K562 (cell line): ENCODE measurements around the gene ATP5PD. TPM values are rescaled to one million over a fixed set of nuclear protein-coding genes. Genes with fewer than 3 reads are reported as not detected.
A peak's percentile ranks its signal among the peaks of the same experiment; 100 is the strongest.

Source experiments
- ELF1 ChIP-seq: fragments of 200-800 bp; sonication (Bioruptor generic); IDR thresholded peaks from 2 replicates; pipeline ENCODE4 v1.6.1; 2016; ENCODE audit warnings: missing genetic modification characterization, missing compliant biosample characterization
- ELK3 ChIP-seq: fragments of 450-650 bp; formaldehyde crosslinking; IDR thresholded peaks from 2 replicates; pipeline ENCODE4 v1.4.0; 2020; ENCODE audit warnings: mild to moderate bottlenecking
- GATAD2A ChIP-seq: fragments of 450-650 bp; IDR thresholded peaks from 2 replicates; pipeline ENCODE4 v1.6.1; 2017
- MEIS2 ChIP-seq: fragments of 450-650 bp; IDR thresholded peaks from 2 replicates; pipeline ENCODE4 v1.6.1; 2014; ENCODE audit warnings: mild to moderate bottlenecking; ENCODE audit not compliant: partially characterized antibody
- NONO ChIP-seq, 2 experiments: fragments of 200-400 bp in 1 of 2; fragments of 450-650 bp in 1 of 2; formaldehyde crosslinking in 1 of 2; IDR thresholded peaks; 2 replicates each; pipeline ENCODE4 v1.6.1; 2017; ENCODE audit warnings: low read depth in 2 of 2, mild to moderate bottlenecking in 2 of 2, moderate library complexity in 2 of 2, low read length in 1 of 2
- XRCC3 ChIP-seq: fragments of 450-650 bp; IDR thresholded peaks from 2 replicates; pipeline ENCODE4 v1.6.1; 2017; ENCODE audit warnings: mild to moderate bottlenecking, moderate library complexity
- polyA plus RNA-seq, 8 experiments: library from polyadenylated mRNA; depleted of rRNA in 4 of 8; stranded (reverse) in 5 of 8; unstranded in 3 of 8; fragments of >200 nt; fragmentation: Nextera tagmentation in 2 of 8; fragmentation: Illumina TruSeq in 1 of 8; extraction: Ambion mirVana in 2 of 8; extraction: Trizol in 1 of 8; gene quantifications; 2 replicates each; pipeline versions ENCODE4 v1.2.1 to v1.2.3, GENCODE V29; 2011 to 2014; ENCODE audit warnings: inconsistent platforms in 1 of 8, missing spikeins in 1 of 8
- total RNA-seq, 7 experiments: library from RNA; depleted of rRNA in 6 of 7; stranded (reverse); fragments of >200 nt in 6 of 7; fragmentation: Illumina TruSeq in 2 of 7; extraction: Trizol in 2 of 7; gene quantifications; 2 replicates each; pipeline versions ENCODE4 v1.2.1 to v1.2.3, GENCODE V29; 2011 to 2021; ENCODE audit warnings: low replicate concordance in 1 of 7
- TF ChIP-seq, protein P1 (sequence below): fragments of 250-450 bp; sonication (Bioruptor Pico); IDR thresholded peaks from 2 replicates; pipeline ENCODE4 v1.5.0; 2020; ENCODE audit warnings: mild to moderate bottlenecking, borderline replicate concordance
- TF ChIP-seq, protein P2 (sequence below): fragments of 200-600 bp; sonication (generic); IDR thresholded peaks from one replicate; pipeline ENCODE4 v1.6.1; 2012; ENCODE audit warnings: mild to moderate bottlenecking, low read depth, low read length, inconsistent platforms
- TF ChIP-seq, protein P3 (sequence below): fragments of 150-350 bp; conservative IDR thresholded peaks from 2 replicates; pipeline ENCODE4 v1.6.1; 2014; ENCODE audit warnings: low read length

Gene ATP5PD
- total and polyA plus RNA-seq, 9 of the 15 experiments (the other 6 are each of a cell fraction or from before 2014, with no cell fraction given), result 271 to 828 (median 432) TPM

- TF ChIP-seq, protein P1, sequence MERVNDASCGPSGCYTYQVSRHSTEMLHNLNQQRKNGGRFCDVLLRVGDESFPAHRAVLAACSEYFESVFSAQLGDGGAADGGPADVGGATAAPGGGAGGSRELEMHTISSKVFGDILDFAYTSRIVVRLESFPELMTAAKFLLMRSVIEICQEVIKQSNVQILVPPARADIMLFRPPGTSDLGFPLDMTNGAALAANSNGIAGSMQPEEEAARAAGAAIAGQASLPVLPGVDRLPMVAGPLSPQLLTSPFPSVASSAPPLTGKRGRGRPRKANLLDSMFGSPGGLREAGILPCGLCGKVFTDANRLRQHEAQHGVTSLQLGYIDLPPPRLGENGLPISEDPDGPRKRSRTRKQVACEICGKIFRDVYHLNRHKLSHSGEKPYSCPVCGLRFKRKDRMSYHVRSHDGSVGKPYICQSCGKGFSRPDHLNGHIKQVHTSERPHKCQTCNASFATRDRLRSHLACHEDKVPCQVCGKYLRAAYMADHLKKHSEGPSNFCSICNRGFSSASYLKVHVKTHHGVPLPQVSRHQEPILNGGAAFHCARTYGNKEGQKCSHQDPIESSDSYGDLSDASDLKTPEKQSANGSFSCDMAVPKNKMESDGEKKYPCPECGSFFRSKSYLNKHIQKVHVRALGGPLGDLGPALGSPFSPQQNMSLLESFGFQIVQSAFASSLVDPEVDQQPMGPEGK (CRISPR knock-in tag), result no peak
- TF ChIP-seq XRCC3 (no peak), NONO (IDR thresholded peaks at IDR 0.05; ENCODE audit: low read depth in 2 of 2, low read length in 1 of 2) (peak in 1 of 2 experiments; percentile 98; a peak in 2 of 4 replicates), GATAD2A (no peak), MEIS2 (no peak), ELK3 (no peak), ELF1 (tag) (peak; percentile 96)
- TF ChIP-seq, protein P2, sequence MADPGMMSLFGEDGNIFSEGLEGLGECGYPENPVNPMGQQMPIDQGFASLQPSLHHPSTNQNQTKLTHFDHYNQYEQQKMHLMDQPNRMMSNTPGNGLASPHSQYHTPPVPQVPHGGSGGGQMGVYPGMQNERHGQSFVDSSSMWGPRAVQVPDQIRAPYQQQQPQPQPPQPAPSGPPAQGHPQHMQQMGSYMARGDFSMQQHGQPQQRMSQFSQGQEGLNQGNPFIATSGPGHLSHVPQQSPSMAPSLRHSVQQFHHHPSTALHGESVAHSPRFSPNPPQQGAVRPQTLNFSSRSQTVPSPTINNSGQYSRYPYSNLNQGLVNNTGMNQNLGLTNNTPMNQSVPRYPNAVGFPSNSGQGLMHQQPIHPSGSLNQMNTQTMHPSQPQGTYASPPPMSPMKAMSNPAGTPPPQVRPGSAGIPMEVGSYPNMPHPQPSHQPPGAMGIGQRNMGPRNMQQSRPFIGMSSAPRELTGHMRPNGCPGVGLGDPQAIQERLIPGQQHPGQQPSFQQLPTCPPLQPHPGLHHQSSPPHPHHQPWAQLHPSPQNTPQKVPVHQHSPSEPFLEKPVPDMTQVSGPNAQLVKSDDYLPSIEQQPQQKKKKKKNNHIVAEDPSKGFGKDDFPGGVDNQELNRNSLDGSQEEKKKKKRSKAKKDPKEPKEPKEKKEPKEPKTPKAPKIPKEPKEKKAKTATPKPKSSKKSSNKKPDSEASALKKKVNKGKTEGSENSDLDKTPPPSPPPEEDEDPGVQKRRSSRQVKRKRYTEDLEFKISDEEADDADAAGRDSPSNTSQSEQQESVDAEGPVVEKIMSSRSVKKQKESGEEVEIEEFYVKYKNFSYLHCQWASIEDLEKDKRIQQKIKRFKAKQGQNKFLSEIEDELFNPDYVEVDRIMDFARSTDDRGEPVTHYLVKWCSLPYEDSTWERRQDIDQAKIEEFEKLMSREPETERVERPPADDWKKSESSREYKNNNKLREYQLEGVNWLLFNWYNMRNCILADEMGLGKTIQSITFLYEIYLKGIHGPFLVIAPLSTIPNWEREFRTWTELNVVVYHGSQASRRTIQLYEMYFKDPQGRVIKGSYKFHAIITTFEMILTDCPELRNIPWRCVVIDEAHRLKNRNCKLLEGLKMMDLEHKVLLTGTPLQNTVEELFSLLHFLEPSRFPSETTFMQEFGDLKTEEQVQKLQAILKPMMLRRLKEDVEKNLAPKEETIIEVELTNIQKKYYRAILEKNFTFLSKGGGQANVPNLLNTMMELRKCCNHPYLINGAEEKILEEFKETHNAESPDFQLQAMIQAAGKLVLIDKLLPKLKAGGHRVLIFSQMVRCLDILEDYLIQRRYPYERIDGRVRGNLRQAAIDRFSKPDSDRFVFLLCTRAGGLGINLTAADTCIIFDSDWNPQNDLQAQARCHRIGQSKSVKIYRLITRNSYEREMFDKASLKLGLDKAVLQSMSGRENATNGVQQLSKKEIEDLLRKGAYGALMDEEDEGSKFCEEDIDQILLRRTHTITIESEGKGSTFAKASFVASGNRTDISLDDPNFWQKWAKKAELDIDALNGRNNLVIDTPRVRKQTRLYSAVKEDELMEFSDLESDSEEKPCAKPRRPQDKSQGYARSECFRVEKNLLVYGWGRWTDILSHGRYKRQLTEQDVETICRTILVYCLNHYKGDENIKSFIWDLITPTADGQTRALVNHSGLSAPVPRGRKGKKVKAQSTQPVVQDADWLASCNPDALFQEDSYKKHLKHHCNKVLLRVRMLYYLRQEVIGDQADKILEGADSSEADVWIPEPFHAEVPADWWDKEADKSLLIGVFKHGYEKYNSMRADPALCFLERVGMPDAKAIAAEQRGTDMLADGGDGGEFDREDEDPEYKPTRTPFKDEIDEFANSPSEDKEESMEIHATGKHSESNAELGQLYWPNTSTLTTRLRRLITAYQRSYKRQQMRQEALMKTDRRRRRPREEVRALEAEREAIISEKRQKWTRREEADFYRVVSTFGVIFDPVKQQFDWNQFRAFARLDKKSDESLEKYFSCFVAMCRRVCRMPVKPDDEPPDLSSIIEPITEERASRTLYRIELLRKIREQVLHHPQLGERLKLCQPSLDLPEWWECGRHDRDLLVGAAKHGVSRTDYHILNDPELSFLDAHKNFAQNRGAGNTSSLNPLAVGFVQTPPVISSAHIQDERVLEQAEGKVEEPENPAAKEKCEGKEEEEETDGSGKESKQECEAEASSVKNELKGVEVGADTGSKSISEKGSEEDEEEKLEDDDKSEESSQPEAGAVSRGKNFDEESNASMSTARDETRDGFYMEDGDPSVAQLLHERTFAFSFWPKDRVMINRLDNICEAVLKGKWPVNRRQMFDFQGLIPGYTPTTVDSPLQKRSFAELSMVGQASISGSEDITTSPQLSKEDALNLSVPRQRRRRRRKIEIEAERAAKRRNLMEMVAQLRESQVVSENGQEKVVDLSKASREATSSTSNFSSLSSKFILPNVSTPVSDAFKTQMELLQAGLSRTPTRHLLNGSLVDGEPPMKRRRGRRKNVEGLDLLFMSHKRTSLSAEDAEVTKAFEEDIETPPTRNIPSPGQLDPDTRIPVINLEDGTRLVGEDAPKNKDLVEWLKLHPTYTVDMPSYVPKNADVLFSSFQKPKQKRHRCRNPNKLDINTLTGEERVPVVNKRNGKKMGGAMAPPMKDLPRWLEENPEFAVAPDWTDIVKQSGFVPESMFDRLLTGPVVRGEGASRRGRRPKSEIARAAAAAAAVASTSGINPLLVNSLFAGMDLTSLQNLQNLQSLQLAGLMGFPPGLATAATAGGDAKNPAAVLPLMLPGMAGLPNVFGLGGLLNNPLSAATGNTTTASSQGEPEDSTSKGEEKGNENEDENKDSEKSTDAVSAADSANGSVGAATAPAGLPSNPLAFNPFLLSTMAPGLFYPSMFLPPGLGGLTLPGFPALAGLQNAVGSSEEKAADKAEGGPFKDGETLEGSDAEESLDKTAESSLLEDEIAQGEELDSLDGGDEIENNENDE, result no peak
- TF ChIP-seq, protein P3, sequence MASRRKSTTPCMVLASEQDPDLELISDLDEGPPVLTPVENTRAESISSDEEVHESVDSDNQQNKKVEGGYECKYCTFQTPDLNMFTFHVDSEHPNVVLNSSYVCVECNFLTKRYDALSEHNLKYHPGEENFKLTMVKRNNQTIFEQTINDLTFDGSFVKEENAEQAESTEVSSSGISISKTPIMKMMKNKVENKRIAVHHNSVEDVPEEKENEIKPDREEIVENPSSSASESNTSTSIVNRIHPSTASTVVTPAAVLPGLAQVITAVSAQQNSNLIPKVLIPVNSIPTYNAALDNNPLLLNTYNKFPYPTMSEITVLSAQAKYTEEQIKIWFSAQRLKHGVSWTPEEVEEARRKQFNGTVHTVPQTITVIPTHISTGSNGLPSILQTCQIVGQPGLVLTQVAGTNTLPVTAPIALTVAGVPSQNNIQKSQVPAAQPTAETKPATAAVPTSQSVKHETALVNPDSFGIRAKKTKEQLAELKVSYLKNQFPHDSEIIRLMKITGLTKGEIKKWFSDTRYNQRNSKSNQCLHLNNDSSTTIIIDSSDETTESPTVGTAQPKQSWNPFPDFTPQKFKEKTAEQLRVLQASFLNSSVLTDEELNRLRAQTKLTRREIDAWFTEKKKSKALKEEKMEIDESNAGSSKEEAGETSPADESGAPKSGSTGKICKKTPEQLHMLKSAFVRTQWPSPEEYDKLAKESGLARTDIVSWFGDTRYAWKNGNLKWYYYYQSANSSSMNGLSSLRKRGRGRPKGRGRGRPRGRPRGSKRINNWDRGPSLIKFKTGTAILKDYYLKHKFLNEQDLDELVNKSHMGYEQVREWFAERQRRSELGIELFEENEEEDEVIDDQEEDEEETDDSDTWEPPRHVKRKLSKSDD, result no peak
These were observed at the start of gene ATP5PD, which contains the start of gene KCTD2 (continued) for GRCh38 chr17:75046407-75047289.
